Stimulated activated CD4-positive, alpha-beta T cell treated with anti-CD3 and anti-CD28 coated beads, Interleukin-4, amount 100 ng/mL, for 24 hours (primary cell): Measurements from ENCODE around the gene C6orf120.
"Not testable (repeated sequence)": the region's sequence is repeated elsewhere in the genome, so short reads cannot be mapped to it uniquely, and the experiment has no call there.

ENCODE experiments used
- DNase-seq: peaks from one replicate; pipeline ENCODE4 v3.0.0-alpha.2; 2020

Gene C6orf120

GRCh38 chr6:169685860-169686259 is 16.1 kb upstream of the C6orf120 start:
- no peak for DNase-seq

- no peak for DNase-seq
Observed at GRCh38 chr6:169689287-169689686, 12.6 kb upstream of the C6orf120 start.

- no peak for DNase-seq
Observed at GRCh38 chr6:169691260-169691659, 10.7 kb upstream of the C6orf120 start.

GRCh38 chr6:169692516-169692915 is 9.4 kb upstream of the C6orf120 start:
- DNase-seq: no peak

- no peak for DNase-seq
Observed at GRCh38 chr6:169695131-169695530, 6.8 kb upstream of the C6orf120 start.

GRCh38 chr6:169697115-169697514 is 4.8 kb upstream of the C6orf120 start:
- DNase-seq: not testable (repeated sequence)

GRCh38 chr6:169700296-169700695 is 1.6 kb upstream of the C6orf120 start:
- DNase-seq: no peak

GRCh38 chr6:169701311-169701953 is 494 bp upstream of the C6orf120 start:
- peak; percentile 16 for DNase-seq

- no peak for DNase-seq
Observed at GRCh38 chr6:169702840-169703246, 917 bp downstream of the C6orf120 start.

- no peak for DNase-seq
Observed at GRCh38 chr6:169707772-169708171, 5.8 kb downstream of the C6orf120 start.

GRCh38 chr6:169709293-169709692 is 7.4 kb downstream of the C6orf120 start:
- no peak for DNase-seq

- no peak for DNase-seq
Observed at GRCh38 chr6:169710009-169710408, 8.1 kb downstream of the C6orf120 start.

- no peak for DNase-seq
Observed at GRCh38 chr6:169714178-169714577, 12.3 kb downstream of the C6orf120 start.

- no peak for DNase-seq
Observed at GRCh38 chr6:169714595-169714994, 12.7 kb downstream of the C6orf120 start.

GRCh38 chr6:169719117-169719516 is 17.2 kb downstream of the C6orf120 start:
- DNase-seq: no peak

- DNase-seq: no peak
Observed at GRCh38 chr6:169720207-169720855, 18.4 kb downstream of the C6orf120 start.

GRCh38 chr6:169722362-169723199 is 20.7 kb downstream of the C6orf120 start:
- DNase-seq: peak; percentile 35

- peak; percentile 63 for DNase-seq
Observed at GRCh38 chr6:169723200-169723909, 21.4 kb downstream of the C6orf120 start.

- DNase-seq: peak; percentile 36
Observed at GRCh38 chr6:169723991-169724493, 22.1 kb downstream of the C6orf120 start.

GRCh38 chr6:169724494-169725124 is 22.7 kb downstream of the C6orf120 start, which contains the start of gene PHF10:
PHF10 (minus strand) TSS chr6:169724500; CDS start chr6:169723931, 569 bp downstream.
- peak; percentile 68 for DNase-seq

GRCh38 chr6:169725125-169726048 is 23.5 kb downstream of the C6orf120 start:
- peak; percentile 18 for DNase-seq
